ENCODE data around the gene ADRA2A. TPM values are rescaled to one million over a fixed set of nuclear protein-coding genes. Genes with fewer than 3 reads are reported as not detected.

Gene ADRA2A
- 0.14 TPM in 1 of 2 replicates, not detected in the other for total RNA-seq

DNA sequence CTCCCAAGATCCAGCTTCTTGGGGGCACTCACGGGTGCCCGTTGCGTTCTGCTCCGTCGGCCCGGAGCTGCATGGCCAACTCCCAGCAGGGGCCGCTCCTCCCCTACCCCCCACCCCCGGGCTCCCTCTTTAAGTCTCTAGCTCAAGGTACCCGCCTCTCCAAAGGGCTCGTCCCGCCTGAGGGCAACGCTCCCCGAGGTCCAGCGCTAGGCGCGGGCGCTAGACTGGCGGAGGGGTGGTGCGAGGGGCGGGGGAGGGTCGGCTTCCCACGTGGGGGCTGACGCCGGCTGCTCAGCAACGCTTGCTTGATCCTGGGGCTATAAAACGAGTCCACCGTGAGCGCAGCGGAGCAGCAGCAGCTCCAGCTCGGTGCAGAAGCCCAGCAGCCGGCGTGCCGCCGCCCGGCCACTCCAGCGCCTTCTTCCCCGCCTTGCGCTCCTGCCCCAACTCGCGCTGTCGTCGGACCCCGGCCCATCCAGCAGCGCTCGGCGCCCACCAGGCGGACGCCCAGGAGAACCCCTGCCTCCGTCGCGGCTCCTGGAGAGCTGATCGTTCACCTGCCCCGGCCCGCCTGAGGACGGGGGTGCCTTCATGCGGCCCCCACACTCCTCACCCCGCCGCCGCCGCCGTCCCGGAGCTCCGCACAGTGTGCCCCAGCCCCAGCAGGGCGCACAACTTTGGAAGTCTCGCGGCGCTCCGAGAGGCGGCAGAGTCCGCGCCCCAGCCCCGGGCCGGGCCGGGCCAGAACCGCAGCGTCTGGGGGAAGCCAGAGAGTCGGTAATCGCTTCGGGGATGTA is at the start of gene ADRA2A:
TSS of gene ADRA2A (plus strand) at position 348 of the 797 bp plus-strand sequence. CDS start 968 bp downstream, outside the sequence.

Small RNAs within 50 kb of the gene (small RNA-seq; reads per million reads assigned to genes)
- gene AL355863.1 (ENCODE audit: low replicate concordance): not detected

Other genes starting within 250 kb of the ADRA2A start
- 13.3 and 44.4 TPM in 2 replicates for gene PDCD4, start 205.1 kb upstream of the ADRA2A start, total RNA-seq
- 22.8 and 25.6 TPM in 2 replicates for gene BBIP1, start 157.8 kb upstream of the ADRA2A start, total RNA-seq
- 29.3 and 49.8 TPM in 2 replicates for gene SHOC2, start 157.4 kb upstream of the ADRA2A start, total RNA-seq